ENCODE measurements around the gene GRAP.

Gene GRAP

GRCh38 chr17:18981335-18981641, 65.5 kb downstream of the GRAP start:
- DNase-seq = no peak

DNA sequence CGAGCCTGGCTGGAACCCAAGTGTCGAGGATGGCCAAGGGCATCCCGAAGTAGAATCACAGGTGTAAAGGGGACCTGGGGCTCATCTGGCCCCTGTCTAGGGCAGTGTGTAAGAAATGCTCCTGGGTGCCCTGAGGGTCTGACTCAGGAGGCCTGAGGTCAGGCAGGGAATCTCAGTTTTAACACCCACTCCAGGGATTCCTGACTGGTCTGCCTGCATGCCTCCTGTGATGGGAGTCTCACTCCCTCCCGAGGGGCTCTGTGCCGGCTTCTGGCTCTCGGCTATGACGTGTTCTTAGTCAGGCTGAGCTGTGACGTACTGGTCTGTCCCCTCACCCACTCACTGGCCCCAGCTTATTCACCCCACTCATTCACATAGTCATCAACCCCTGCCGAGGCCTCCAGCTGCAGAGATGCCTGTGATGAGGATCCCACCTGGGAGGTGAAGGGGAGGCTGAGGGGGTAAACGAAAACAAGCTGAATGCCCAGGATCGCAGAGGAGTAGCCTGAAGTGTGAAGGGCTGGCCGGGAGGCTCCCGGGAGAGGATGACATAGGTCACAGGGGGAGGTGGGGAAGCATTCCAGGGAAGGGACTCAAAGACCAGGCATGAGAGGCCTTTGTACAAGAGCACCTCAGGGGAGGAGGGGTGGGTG, 65.9 kb downstream of the GRAP start:
- no peak for DNase-seq

GRCh38 chr17:18978655-18979054, 68.1 kb downstream of the GRAP start:
- no peak for DNase-seq

GRCh38 chr17:18978050-18978449, 68.7 kb downstream of the GRAP start:
- no peak for DNase-seq

- DNase-seq = no peak
Measured at GRCh38 chr17:18977646-18978045, 69.1 kb downstream of the GRAP start.

DNA sequence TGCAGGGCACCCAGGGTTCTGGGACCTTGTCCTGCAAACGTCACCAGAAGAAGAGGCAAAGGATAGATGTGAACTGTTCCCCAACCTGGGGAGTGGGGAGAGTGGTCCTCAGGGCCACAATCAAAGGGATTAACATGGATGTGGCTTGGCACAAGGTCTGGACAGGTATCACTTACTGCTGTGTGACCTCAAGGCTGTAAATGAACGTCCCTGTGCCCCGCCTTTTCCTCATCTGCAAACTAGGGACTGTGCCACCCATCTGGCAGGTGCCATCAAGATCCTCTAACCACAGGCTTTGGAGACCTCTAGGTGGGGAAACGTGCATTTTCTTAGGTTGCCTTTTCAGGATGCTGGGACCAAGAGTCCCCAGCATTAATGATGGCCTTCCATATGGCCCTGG, 69.7 kb downstream of the GRAP start:
- no peak for DNase-seq

- DNase-seq = no peak
Measured at GRCh38 chr17:18976201-18976600, 70.6 kb downstream of the GRAP start.

GRCh38 chr17:18975597-18975996, 71.2 kb downstream of the GRAP start:
- no peak for DNase-seq

DNA sequence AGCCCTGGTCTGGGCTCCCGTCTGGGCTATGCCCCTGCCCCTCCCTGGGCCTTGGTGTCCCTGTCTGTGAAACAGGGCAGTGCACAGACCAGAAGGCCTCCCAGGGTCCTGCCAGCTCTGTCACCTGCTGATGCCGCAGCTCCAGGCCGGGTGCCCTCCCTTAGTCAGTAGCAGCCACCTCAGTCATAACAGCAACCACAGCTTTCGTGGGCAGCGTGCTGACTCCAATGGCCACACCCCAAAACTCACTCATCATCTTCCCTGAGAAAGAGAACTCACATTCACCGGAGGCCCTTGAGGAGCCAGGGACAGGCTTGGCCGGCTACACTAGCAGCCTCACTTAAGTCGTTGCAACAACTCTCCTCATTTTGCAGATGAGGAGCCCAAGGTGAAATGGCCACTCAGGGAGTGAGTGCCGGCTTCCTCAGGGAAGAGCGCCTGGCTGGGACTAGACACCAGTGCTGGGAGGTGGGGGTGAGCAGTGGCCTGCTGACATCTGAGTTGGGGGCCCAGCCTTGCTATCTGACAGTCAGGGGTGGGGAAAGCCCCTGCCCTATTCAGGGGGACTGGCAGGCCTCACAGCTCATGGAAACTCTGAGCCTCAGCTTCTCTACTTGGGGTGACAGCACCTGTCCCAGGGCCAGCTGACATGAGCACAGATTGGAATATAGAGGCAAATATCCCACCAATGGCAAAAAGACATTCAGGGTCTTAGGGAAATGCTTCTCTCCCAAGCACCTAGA, 72.2 kb downstream of the GRAP start:
- DNase-seq = no peak

- no peak for DNase-seq
Measured at GRCh38 chr17:18971801-18972200, 75.0 kb downstream of the GRAP start.

All from NCI-H1436 (cell line).